Peyer's patch (tissue), 4 donors: ENCODE data around the gene ZFHX3.

ENCODE experiments used
- CTCF ChIP-seq, 6 experiments: fragments of 450-650 bp in 4 of 6; fragments of 200-600 bp in 2 of 6; sonication (generic) in 1 of 6; IDR thresholded peaks; one replicate each; pipeline ENCODE4 v1.5.1; 2017 to 2019; ENCODE audit warnings: antibody characterized with exemption in 6 of 6, mild to moderate bottlenecking in 3 of 6, moderate library complexity in 1 of 6
- POLR2A ChIP-seq, 2 donors: fragments of 450-650 bp; IDR thresholded peaks; one replicate each; pipeline ENCODE4 v1.5.1; 2017; ENCODE audit warnings: antibody characterized with exemption in 2 of 2, mild to moderate bottlenecking in 2 of 2, moderate library complexity in 2 of 2

- TF ChIP-seq CTCF (IDR thresholded peaks at IDR 0.05) (no peak), POLR2A (IDR thresholded peaks at IDR 0.05) (no peak)
Measured at GRCh38 chr16:73023320-73023719, 24.6 kb downstream of the ZFHX3 start.
